Hematopoietic multipotent progenitor cell treated with erythropoietin and hydrocortisone succinate and interleukin-3 and kit ligand, for 17 days (in vitro differentiated cells): ENCODE data around the gene PCDHA13.
"Not testable (repeated sequence)": the region's sequence is repeated elsewhere in the genome, so short reads cannot be mapped to it uniquely, and the experiment has no call there.

Source experiments
- DNase-seq: peaks from one replicate; pipeline ENCODE4 v3.0.0-alpha.2; 2015; ENCODE audit warnings: low spot score

Gene PCDHA13, protein sequence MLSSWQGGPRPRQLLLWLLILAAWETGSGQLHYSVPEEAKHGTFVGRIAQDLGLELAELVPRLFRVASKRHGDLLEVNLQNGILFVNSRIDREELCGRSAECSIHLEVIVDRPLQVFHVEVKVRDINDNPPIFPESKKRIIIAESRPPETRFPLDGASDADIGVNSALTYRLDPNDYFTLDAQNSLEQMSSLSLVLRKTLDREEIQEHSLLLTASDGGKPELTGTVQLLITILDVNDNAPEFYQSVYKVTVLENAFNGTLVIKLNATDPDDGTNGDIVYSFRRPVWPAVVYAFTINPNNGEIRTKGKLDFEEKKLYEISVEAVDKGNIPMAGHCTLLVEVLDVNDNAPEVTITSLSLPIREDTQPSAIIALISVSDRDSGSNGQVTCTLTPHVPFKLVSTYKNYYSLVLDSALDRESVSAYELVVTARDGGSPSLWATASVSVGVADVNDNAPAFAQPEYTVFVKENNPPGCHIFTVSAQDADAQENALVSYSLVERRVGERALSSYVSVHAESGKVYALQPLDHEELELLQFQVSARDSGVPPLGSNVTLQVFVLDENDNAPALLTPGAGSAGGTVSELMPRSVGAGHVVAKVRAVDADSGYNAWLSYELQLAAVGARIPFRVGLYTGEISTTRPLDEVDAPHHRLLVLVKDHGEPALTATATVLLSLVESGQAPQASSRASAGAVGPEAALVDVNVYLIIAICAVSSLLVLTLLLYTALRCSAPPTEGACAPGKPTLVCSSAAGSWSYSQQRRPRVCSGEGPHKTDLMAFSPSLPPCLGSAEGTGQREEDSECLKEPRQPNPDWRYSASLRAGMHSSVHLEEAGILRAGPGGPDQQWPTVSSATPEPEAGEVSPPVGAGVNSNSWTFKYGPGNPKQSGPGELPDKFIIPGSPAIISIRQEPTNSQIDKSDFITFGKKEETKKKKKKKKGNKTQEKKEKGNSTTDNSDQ

DNA sequence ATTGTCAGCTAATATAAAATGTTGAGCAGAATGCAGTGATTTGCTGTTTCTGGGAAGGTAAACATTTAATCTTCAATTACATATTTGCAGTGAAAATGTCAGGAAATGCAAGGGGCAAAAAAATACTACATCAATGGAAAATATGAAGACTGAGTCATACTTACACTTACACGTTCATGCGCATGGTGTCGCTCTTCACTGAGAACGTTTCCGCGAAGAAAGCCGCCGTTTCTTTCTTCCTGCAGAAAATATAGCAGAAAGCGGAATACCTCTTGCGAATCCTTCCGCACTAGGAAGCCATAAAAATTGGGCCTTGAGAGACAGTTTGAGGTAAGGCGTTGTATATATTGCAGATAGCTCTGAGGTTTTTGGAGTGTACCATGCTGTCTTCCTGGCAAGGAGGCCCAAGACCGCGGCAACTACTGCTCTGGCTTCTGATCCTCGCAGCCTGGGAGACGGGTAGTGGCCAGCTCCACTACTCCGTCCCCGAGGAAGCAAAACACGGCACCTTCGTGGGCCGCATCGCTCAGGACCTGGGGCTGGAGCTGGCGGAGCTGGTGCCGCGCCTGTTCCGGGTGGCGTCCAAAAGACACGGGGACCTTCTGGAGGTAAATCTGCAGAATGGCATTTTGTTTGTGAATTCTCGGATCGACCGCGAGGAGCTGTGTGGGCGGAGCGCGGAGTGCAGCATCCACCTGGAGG lies at the start of gene PCDHA13:
TSS of gene PCDHA13 (plus strand) at position 236 of the 702 bp plus-strand sequence. CDS start at position 381, 145 bp downstream.
- no peak for DNase-seq

DNA sequence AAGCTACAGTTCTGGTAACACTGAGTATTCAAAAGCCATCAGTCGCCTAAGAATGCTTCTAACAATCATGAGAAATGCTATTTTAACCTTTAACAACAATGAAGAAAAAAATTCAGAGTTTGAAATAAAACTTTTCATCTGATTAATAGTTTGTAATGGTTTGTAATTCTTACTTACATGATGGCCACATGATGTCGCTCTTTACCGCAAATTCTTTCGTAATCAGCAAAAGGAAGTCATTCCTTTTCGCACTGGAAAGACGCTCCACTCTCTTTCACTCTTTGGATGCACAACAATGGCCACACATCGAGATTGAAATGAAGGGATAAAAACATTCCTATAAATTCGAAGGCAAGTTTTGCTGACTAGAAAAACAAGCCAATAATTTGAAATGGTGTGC lies 47.9 kb upstream of the PCDHA13 start, which contains the start of gene PCDHA7:
TSS of gene PCDHA7 (plus strand) at position 277 of the 400 bp plus-strand sequence. CDS start at position 392, 115 bp downstream.
- no peak for DNase-seq

DNA sequence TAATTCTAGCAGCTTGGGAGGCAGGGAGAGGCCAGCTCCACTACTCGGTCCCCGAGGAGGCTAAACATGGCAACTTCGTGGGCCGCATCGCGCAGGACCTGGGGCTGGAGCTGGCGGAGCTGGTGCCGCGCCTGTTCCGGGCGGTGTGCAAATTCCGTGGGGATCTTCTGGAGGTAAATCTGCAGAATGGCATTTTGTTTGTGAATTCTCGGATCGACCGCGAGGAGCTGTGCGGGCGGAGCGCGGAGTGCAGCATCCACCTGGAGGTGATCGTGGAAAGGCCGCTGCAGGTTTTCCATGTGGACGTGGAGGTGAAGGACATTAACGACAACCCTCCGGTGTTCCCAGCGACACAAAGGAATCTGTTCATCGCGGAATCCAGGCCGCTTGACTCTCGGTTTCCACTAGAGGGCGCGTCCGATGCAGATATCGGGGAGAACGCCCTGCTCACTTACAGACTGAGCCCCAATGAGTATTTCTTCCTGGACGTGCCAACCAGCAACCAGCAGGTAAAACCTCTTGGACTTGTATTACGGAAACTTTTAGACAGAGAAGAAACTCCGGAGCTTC lies 47.4 kb upstream of the PCDHA13 start:
- DNase-seq: not testable (repeated sequence)

DNA sequence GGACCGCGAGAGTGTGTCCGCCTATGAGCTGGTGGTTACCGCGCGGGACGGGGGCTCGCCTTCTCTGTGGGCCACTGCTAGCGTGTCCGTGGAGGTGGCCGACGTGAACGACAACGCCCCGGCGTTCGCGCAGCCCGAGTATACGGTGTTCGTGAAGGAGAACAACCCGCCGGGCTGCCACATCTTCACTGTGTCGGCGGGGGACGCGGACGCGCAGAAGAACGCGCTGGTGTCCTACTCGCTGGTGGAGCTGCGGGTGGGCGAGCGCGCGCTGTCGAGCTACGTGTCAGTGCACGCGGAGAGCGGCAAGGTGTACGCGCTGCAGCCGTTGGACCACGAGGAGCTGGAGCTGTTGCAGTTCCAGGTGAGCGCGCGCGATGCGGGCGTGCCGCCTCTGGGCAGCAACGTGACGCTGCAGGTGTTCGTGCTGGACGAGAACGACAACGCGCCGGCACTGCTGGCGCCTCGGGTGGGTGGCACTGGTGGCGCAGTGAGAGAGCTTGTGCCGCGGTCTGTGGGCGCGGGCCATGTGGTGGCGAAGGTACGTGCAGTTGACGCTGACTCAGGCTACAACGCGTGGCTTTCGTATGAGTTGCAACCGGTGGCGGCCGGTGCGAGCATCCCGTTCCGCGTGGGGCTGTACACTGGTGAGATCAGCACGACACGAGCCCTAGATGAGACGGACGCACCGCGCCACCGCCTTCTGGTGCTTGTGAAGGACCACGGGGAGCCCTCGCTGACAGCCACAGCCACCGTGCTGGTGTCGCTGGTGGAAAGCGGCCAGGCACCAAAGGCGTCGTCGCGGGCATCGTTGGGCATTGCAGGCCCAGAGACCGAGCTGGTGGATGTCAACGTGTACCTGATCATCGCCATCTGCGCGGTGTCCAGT lies 46.1 kb upstream of the PCDHA13 start:
- DNase-seq: no peak

DNA sequence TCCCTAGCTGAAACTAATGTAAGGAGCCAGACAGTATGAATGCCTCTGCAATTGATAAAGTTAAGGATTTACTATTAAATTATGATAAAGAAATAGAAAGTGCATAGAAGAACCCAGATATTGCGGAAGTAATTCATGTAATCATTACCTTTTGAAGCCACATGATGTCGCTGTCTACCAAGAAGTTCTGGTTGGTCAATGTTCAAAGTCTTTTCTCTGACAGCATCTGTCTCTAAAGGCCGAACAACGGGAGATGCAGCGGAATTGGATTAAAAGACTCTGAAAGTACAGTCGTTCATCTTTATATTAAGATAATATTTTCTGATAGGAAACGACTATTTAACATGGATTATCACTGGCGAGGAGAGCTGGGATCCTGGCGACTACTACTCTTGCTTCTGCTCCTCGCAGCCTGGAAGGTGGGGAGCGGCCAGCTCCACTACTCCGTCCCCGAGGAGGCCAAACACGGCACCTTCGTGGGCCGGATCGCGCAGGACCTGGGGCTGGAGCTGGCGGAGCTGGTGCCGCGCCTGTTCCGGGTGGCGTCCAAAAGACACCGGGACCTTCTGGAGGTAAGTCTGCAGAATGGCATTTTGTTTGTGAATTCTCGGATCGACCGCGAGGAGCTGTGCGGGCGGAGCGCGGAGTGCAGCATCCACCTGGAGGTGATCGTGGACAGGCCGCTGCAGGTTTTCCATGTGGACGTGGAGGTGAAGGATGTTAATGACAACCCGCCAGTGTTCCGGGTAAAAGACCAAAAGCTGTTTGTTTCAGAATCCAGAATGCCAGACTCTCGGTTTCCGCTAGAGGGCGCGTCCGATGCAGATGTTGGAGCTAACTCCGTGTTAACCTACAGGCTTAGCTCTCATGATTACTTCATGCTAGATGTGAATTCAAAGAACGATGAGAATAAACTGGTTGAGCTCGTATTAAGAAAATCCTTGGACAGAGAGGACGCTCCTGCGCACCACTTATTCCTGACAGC lies 40.7 kb upstream of the PCDHA13 start, which contains the start of gene PCDHA8:
TSS of gene PCDHA8 (plus strand) at position 210 of the 985 bp plus-strand sequence. CDS start at position 345, 135 bp downstream.
- DNase-seq: no peak

DNA sequence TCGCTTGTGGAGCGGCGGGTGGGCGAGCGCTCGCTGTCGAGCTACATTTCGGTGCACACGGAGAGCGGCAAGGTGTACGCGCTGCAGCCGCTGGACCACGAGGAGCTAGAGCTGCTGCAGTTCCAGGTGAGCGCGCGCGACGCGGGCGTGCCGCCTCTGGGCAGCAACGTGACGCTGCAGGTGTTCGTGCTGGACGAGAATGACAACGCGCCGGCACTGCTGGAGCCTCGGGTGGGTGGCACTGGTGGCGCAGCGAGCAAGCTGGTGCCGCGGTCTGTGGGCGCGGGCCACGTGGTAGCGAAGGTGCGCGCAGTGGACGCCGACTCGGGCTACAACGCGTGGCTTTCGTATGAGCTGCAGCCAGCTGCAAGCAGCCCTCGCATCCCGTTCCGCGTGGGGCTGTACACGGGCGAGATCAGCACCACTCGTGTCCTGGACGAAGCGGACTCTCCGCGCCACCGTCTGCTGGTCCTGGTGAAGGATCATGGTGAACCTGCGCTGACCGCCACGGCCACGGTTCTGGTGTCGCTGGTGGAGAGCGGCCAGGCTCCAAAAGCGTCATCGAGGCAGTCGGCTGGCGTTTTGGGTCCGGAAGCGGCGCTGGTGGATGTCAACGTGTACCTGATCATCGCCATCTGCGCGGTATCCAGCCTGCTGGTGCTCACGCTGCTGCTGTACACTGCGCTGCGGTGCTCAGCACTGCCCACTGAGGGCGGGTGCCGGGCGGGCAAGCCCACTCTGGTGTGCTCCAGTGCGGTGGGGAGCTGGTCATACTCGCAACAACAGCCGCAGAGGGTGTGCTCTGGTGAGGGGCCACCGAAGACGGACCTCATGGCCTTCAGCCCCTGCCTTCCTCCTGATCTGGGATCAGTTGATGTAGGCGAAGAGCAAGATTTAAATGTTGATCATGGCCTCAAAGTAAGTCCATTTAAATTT lies 38.9 kb upstream of the PCDHA13 start:
- DNase-seq: no peak

DNA sequence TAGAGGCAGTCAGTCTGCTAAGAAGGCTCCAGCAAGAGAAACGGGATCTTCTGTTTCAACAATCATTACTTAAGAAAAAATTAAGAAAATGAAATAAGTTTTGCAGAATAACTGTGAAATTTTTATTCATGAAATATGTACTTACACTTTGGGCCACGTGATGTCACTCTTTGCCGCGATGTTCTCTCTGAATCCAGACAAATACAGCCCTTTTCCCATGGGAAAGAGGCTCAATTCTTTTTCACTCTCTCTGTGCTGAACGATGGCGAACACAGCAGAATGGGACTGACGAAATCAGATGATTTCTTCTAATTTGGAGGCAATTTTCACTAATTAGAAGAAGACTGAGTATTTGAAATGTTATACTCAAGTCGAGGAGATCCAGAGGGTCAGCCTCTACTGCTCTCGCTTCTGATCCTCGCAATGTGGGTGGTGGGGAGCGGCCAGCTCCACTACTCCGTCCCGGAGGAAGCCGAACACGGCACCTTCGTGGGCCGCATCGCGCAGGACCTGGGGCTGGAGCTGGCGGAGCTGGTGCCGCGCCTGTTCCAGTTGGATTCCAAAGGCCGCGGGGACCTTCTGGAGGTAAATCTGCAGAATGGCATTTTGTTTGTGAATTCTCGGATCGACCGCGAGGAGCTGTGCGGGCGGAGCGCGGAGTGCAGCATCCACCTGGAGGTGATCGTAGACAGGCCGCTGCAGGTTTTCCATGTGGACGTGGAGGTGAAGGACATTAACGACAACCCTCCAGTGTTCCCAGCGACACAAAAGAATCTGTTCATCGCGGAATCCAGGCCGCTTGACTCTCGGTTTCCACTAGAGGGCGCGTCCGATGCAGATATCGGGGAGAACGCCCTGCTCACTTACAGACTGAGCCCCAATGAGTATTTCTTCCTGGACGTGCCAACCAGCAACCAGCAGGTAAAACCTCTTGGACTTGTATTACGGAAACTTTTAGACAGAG lies 33.5 kb upstream of the PCDHA13 start, which contains the start of gene PCDHA9:
TSS of gene PCDHA9 (plus strand) at position 244 of the 964 bp plus-strand sequence. CDS start at position 358, 114 bp downstream.
- DNase-seq: not testable (repeated sequence)

DNA sequence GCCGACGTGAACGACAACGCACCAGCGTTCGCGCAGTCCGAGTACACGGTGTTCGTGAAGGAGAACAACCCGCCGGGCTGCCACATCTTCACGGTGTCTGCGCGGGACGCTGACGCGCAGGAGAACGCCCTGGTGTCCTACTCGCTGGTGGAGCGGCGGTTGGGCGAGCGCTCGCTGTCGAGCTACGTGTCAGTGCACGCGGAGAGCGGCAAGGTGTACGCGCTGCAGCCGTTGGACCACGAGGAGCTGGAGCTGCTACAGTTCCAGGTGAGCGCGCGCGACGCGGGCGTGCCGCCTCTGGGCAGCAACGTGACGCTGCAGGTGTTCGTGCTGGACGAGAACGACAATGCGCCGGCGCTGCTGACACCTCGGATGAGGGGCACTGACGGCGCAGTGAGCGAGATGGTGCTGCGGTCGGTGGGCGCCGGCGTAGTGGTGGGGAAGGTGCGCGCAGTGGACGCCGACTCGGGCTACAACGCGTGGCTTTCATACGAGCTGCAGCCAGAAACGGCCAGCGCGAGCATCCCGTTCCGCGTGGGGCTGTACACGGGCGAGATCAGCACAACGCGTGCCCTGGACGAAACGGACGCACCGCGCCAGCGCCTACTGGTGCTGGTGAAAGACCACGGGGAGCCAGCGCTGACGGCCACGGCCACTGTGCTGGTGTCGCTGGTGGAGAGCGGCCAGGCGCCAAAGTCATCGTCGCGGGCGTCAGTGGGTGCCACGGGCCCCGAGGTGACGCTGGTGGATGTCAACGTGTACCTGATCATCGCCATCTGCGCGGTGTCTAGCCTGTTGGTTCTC lies 31.9 kb upstream of the PCDHA13 start:
- not testable (repeated sequence) for DNase-seq

DNA sequence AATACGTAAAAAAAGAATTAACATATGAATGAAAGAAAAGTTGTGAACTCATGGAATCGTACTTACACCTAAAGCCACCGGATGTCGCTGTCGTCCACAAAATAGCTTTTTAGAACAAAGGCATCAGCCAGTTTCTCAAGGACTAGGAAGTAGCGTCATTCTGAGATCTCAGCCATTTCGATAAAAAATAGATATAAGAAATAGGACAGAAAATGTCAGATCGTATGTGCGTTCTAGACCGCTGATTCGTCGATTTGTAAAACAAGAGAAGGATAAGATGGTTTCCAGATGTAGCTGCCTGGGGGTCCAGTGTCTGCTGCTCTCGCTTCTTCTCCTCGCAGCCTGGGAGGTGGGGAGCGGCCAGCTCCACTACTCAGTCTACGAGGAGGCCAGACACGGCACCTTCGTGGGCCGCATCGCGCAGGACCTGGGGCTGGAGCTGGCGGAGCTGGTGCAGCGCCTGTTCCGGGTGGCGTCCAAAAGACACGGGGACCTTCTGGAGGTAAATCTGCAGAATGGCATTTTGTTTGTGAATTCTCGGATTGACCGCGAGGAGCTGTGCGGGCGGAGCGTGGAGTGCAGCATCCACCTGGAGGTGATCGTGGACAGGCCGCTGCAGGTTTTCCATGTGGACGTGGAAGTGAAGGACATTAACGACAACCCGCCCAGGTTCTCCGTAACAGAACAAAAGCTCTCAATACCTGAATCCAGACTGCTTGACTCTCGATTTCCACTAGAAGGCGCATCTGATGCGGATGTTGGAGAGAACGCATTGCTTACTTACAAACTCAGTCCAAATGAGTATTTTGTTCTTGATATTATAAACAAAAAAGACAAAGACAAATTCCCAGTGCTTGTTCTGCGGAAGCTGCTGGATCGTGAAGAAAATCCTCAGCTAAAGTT lies 25.9 kb upstream of the PCDHA13 start, which contains the start of gene PCDHA10:
TSS of gene PCDHA10 (plus strand) at position 126 of the 903 bp plus-strand sequence. CDS start at position 278, 152 bp downstream.
- no peak for DNase-seq

DNA sequence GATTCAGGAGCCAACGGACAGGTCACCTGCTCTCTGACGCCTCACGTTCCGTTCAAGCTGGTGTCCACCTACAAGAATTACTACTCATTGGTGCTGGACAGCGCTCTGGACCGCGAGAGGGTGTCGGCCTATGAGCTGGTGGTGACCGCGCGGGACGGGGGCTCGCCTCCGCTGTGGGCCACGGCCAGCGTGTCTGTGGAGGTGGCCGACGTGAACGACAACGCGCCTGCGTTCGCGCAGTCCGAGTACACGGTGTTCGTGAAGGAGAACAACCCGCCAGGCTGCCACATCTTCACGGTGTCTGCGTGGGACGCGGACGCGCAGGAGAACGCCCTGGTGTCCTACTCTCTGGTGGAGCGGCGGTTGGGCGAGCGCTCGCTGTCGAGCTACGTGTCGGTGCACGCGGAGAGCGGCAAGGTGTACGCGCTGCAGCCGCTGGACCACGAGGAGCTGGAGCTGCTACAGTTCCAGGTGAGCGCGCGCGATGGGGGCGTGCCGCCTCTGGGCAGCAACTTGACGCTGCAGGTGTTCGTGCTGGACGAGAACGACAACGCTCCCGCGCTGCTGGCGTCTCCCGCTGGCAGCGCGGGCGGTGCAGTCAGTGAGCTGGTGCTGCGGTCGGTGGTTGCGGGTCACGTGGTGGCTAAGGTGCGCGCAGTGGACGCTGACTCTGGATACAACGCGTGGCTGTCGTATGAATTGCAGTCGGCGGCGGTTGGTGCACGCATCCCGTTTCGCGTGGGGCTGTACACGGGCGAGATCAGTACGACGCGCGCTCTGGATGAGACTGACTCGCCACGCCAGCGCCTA lies 24.5 kb upstream of the PCDHA13 start:
- no peak for DNase-seq

DNA sequence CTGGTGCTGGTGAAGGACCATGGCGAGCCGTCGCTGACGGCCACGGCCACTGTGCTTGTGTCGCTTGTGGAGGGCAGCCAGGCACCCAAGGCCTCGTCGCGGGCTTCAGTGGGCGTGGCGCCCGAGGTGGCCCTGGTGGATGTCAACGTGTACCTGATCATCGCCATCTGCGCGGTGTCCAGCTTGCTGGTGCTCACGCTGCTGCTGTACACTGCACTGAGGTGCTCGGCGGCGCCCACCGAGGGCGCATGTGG lies 24.0 kb upstream of the PCDHA13 start:
- no peak for DNase-seq

DNA sequence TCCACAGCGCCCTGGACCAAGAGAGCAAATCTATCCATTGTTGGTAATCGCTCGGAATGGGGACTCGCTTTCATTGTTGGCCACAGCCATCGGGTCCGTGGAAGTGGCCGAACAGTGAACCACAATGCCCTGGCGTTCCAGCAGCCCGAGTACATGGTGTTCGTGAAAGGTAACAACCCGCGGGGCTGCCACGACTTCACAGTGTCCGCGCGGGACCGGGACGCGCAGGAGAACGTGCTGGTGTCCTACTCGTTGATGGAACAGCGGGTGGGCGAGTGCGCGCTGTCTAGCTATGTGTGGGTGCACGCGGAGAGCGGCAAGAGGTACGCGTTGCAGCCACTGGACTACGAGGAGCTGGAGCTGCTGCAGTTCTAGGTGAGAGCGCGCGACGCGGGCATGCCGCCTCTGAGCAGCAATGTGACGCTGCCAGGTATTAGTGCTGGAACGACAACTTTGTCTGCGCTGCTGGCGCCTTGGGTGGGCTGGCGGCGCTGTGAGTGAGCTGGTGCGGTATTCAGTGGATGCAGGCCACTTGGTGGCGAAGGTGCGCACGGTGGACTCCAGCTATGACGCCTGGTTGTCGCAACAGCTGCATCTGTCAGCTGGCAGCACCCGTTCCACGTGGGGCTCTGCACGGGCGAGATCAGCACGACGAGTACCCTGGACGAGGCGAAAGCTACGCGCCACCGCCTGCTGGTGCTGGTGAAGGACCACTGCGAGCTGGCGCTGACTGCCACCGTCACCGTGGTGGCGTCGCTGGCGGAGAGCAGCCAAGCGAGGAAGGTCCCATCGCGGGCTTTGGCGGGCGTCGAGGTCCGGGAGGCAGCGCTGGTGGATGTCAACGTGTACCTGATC lies 19.3 kb upstream of the PCDHA13 start:
- no peak for DNase-seq
